Right lobe of liver (tissue), 6 donors: ENCODE measurements around the gene RAET1L. TPM values are rescaled to one million over a fixed set of nuclear protein-coding genes. Genes with fewer than 3 reads are reported as not detected.

ENCODE experiments used
- ATAC-seq, 4 donors: fragments of 200-7000 bp; cut with Tn5 transposase; one replicate each; pipeline ENCODE4 v1.9.1; 2020; ENCODE audit warnings: mild to moderate bottlenecking in 4 of 4, moderate library complexity in 4 of 4
- DNase-seq, 3 donors: peaks; one replicate each; pipeline ENCODE4 v3.0.0-alpha.2; 2020
- H3K27ac ChIP-seq, 3 donors: fragments of 200-600 bp; one replicate each; pipeline ENCODE4 v1.8.0; 2022
- H3K27me3 ChIP-seq, 2 donors: fragments of 200-600 bp; one replicate each; pipeline ENCODE4 v1.8.0; 2022
- H3K36me3 ChIP-seq, 4 donors: fragments of 200-600 bp; sonication (generic) in 1 of 4; one replicate each; pipeline versions ENCODE4 v1.5.1 to v1.8.0; 2017 to 2022; ENCODE audit warnings: control low read depth in 1 of 4
- H3K4me1 ChIP-seq, 4 donors: fragments of 200-600 bp; sonication (generic) in 1 of 4; one replicate each; pipeline versions ENCODE4 v1.5.1 to v1.8.0; 2017 to 2022; ENCODE audit warnings: control low read depth in 1 of 4
- H3K4me3 ChIP-seq, 3 donors: fragments of 200-600 bp; one replicate each; pipeline ENCODE4 v1.8.0; 2022
- H3K9me3 ChIP-seq, 4 donors: fragments of 200-600 bp; sonication (generic) in 1 of 4; one replicate each; pipeline versions ENCODE4 v1.5.1 to v1.8.0; 2017 to 2022; ENCODE audit warnings: control low read depth in 1 of 4
- CTCF ChIP-seq, 4 donors: fragments of 200-600 bp in 3 of 4; fragments of 450-650 bp in 1 of 4; IDR thresholded peaks; one replicate each; pipeline versions ENCODE4 v1.5.1 to v1.8.0; 2016 to 2022; ENCODE audit warnings: antibody characterized with exemption in 4 of 4, mild to moderate bottlenecking in 2 of 4
- POLR2A ChIP-seq: fragments of 450-650 bp; IDR thresholded peaks from one replicate; pipeline ENCODE4 v1.6.1; 2017; ENCODE audit warnings: antibody characterized with exemption, mild to moderate bottlenecking
- WGBS: methylation state at CpG from one replicate; pipeline ENCODE4 v1.1.6; 2018; ENCODE audit warnings: low coverage, low lambda C conversion rate; ENCODE audit not compliant: insufficient coverage; ENCODE audit errors: missing lambda C conversion rate; 5-methylcytosine and 5-hydroxymethylcytosine counted together
- intact Hi-C, 2 donors: fragments of 100-400 bp; cut with DNase I; formaldehyde crosslinking; loops; one replicate each; pipeline versions ENCODE4 v1.11.2 to v1.14.1; 2022
- total RNA-seq, 6 experiments: library from RNA; depleted of rRNA in 2 of 6; stranded (reverse); fragments of >200 nt in 2 of 6; fragmentation: NEBNext Ultra II Directional in 3 of 6; extraction: Animal tissue kit (Norgen Biotek cat#: 25700) in 3 of 6; gene quantifications; one replicate each; pipeline versions ENCODE4 v1.1.0 to v1.2.4, GENCODE V29; 2016 to 2023
- donor health status: DM: no; HTN: yes; CAD: no.
- donor health status: DM: no; HTN: no; CAD: no.
- donor health status: DM: no; HTN: no; CAD: no.
- donor health status: DM: no; HTN: yes; CAD: no.
- donor health status: DM: no; HTN: yes; CAD: no.

RAET1L gene
- total RNA-seq, 6 experiments from 2014 or later: not detected

- WGBS: 62% methylated on average over 8 of the region's 29 CpGs
- no peak for TF ChIP-seq POLR2A
- no peak for TF ChIP-seq CTCF (IDR thresholded peaks at IDR 0.05)
These were observed 32.2 kb upstream of the RAET1L start for GRCh38 chr6:150057501-150057951.

GRCh38 chr6:150056916-150057315, 31.6 kb upstream of the RAET1L start:
- WGBS: 40% methylated on average over 4 of the region's 4 CpGs
- H3K36me3 ChIP-seq: no peaks in the 10 kb centered on the region
- ATAC-seq (no peak), DNase-seq (no peak)
- H3K27ac ChIP-seq: no peak overlapping the region
- H3K4me3 ChIP-seq: no peak overlapping the region
- intact Hi-C loops: no loop called here
- H3K4me1 ChIP-seq: no peaks in the 10 kb centered on the region
- TF ChIP-seq CTCF (IDR thresholded peaks at IDR 0.05) (no peak), POLR2A (no peak)
- no peaks in the 10 kb centered on the region for H3K27me3 ChIP-seq
- H3K9me3 ChIP-seq: no peaks in the 10 kb centered on the region

More at GRCh38 chr6:150057501-150057951, 32.2 kb upstream of the RAET1L start:
- Histone ChIP-seq H3K36me3 (no peaks in the 10 kb centered on the region), H3K4me1 (no peaks in the 10 kb centered on the region), H3K27ac (no peak overlapping the region), H3K4me3 (no peak overlapping the region), H3K27me3 (no peaks in the 10 kb centered on the region), H3K9me3 (no peaks in the 10 kb centered on the region)
- intact Hi-C loops: no loop called here
- ATAC-seq (no peak), DNase-seq (peak in 1 of 3 donors; percentile 34)

- intact Hi-C loops: no loop called here
- 50% methylated on average over 5 of the region's 12 CpGs for WGBS
- Histone ChIP-seq H3K4me3 (no peak overlapping the region), H3K36me3 (no peaks in the 10 kb centered on the region), H3K4me1 (no peaks in the 10 kb centered on the region), H3K27me3 (no peaks in the 10 kb centered on the region), H3K27ac (no peak overlapping the region), H3K9me3 (no peaks in the 10 kb centered on the region)
- ATAC-seq: no peak
- peak in 1 of 3 donors; percentile 14 for DNase-seq
- no peak for TF ChIP-seq CTCF (IDR thresholded peaks at IDR 0.05)
- no peak for TF ChIP-seq POLR2A
These were observed 30.8 kb upstream of the RAET1L start for GRCh38 chr6:150056156-150056555.

GRCh38 chr6:150055131-150055530, 29.8 kb upstream of the RAET1L start:
- Histone ChIP-seq H3K9me3 (no peaks in the 10 kb centered on the region), H3K4me1 (no peaks in the 10 kb centered on the region), H3K4me3 (no peak overlapping the region), H3K27me3 (no peaks in the 10 kb centered on the region), H3K27ac (no peak overlapping the region), H3K36me3 (no peaks in the 10 kb centered on the region)
- intact Hi-C loops: no loop called here
- ATAC-seq: no peak
- no peak for DNase-seq
- 62% methylated on average over 4 of the region's 10 CpGs for WGBS
- TF ChIP-seq POLR2A (no peak), CTCF (IDR thresholded peaks at IDR 0.05) (no peak)

GRCh38 chr6:150053450-150053849, 28.1 kb upstream of the RAET1L start:
- peak in 1 of 3 donors; percentile 29 for DNase-seq
- WGBS: 61% methylated on average over 6 of the region's 11 CpGs

More at GRCh38 chr6:150053450-150053849, 28.1 kb upstream of the RAET1L start:
- ATAC-seq: no peak
- H3K36me3 ChIP-seq: no peaks in the 10 kb centered on the region
- no peaks in the 10 kb centered on the region for H3K27me3 ChIP-seq
- no peak overlapping the region for H3K4me3 ChIP-seq
- no peak overlapping the region for H3K27ac ChIP-seq
- TF ChIP-seq CTCF (IDR thresholded peaks at IDR 0.05) (no peak), POLR2A (no peak)
- H3K4me1 ChIP-seq: no peaks in the 10 kb centered on the region
- no peaks in the 10 kb centered on the region for H3K9me3 ChIP-seq
- intact Hi-C loops: no loop called here
